Large intestine (tissue), 3 donors: ENCODE results near the gene ABCA1. TPM values are rescaled to one million over a fixed set of nuclear protein-coding genes. Genes with fewer than 3 reads are reported as not detected.
"Not testable (repeated sequence)": the region's sequence is repeated elsewhere in the genome, so short reads cannot be mapped to it uniquely, and the experiment has no call there.

Experiments used
- DNase-seq, 2 donors: peaks; one replicate each; pipeline versions ENCODE4 v3.0.0 to v3.0.0-alpha.2; 2013
- H3K27ac ChIP-seq: one replicate; pipeline ENCODE4 v1.5.1; 2013; ENCODE audit warnings: low read length
- H3K27me3 ChIP-seq: 2 replicates; pipeline ENCODE4 v1.6.1; 2013; ENCODE audit warnings: low read length; ENCODE audit not compliant: control insufficient read depth, insufficient read depth
- H3K36me3 ChIP-seq: 2 replicates; pipeline ENCODE4 v1.6.1; 2013; ENCODE audit warnings: low read length; ENCODE audit not compliant: control insufficient read depth, insufficient read depth
- H3K4me1 ChIP-seq: one replicate; pipeline ENCODE4 v1.6.1; 2013; ENCODE audit warnings: low read length; ENCODE audit not compliant: control insufficient read depth, insufficient read depth
- H3K4me3 ChIP-seq: one replicate; pipeline ENCODE4 v1.5.1; 2013; ENCODE audit warnings: low read length
- H3K9me3 ChIP-seq: one replicate; pipeline ENCODE4 v1.6.1; 2013; ENCODE audit warnings: mild to moderate bottlenecking, low read depth, low read length, moderate library complexity; ENCODE audit not compliant: control insufficient read depth
- WGBS: methylation state at CpG from one replicate; pipeline ENCODE4 v1.1.5; 2013; ENCODE audit warnings: low lambda C conversion rate; ENCODE audit not compliant: insufficient coverage; 5-methylcytosine and 5-hydroxymethylcytosine counted together
- polyA plus RNA-seq: library from polyadenylated mRNA; unstranded; fragments of 120-200 nt; gene quantifications from one replicate; pipeline ENCODE4 v1.2.1, GENCODE V29; 2013

Gene ABCA1
- polyA plus RNA-seq, 1 donor, result 8.6 TPM

DNA sequence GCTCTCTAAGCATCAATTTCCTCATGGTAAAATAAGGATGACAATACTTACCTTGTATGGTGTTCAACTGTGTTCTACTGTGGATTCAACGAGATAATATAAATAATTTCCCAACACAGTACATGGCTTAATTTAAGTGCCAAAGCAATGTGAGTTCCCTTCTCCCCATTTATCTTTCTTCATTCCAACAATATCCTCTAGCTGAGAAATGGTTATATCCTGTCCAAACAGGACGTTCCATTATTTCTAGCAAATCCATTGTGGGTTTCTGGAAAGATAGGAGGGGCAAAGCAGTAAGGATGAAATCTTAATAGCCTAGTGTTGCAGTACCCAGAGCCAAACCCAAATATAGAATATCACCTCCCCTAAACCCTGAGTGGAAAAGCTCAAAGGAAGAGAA lies 22.0 kb downstream of the ABCA1 start:
- WGBS, result 83% methylated on average over 2 of the region's 2 CpGs
- Histone ChIP-seq H3K4me1 (peaks cover 5% of the 10 kb centered on the region), H3K4me3 (no peak overlapping the region), H3K9me3 (no peaks in the 10 kb centered on the region), H3K36me3 (peaks cover 4% of the 10 kb centered on the region), H3K27ac (no peak overlapping the region), H3K27me3 (no peaks in the 10 kb centered on the region)
- no peak for DNase-seq

DNA sequence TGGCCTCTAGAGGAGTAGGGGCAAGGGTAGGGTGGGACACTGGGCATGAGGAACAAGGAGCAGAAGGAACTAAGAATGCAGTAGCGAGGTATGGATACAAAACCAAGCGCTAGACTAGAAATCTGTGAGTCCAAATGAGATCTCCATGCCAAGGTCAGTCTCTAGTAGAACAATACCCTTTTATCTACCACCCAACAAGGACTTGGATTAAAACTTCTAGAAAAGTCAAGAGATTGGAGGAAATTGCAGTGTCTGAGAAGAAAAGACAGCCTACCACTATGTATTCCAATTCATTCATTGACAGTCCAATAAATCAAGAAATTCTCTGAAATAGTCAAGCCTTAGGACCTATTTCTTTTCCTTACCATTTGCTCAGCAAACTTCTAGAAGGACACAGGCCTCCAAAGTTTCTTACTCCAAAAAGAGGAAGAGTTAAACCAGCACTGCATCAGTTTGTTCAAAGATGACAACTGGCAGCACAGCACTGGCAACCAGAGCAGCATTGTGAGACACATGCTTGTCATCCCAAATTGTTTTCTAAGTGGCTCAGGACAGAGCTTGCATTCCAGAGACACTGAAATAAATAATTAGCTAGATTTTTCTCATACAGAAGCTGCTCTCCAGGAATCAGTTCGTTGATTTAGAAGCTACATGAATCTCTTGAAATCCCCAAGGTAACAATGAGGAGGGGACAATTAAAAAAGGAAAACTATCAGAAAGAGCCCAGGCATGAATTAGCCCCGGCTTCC lies 22.6 kb downstream of the ABCA1 start:
- Histone ChIP-seq H3K4me3 (no peak overlapping the region), H3K27ac (no peak overlapping the region), H3K4me1 (peaks cover 8% of the 10 kb centered on the region), H3K9me3 (no peaks in the 10 kb centered on the region), H3K36me3 (peaks cover 4% of the 10 kb centered on the region), H3K27me3 (no peaks in the 10 kb centered on the region)
- no peak for DNase-seq
- 100% methylated on average over 1 of the region's 4 CpGs for WGBS

DNA sequence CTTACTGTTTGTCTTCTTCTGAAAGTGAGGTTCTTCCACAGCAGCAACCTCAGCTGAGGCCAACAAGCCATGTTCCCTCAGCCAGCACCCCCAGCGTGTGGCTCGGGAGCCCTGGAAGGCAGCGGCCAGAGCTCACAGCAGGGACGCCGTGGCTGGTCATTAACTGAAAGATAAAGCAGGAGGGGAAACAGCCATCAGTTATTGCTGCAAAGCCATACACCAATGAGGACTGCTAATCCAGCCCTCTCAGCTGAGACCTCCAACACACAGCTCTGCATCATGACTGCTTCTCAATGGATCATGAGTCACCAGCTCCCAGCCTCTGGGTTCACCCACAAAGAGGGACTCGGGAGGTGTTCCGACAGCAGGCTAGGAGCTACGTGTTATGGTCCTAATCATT lies 24.3 kb downstream of the ABCA1 start:
- H3K4me1 ChIP-seq, result peaks cover 20% of the 10 kb centered on the region
- peaks cover 4% of the 10 kb centered on the region for H3K36me3 ChIP-seq
- no CpG with 5 or more reads among the region's 8 CpGs for WGBS
- peak; percentile 29 to 62 for DNase-seq
- no peaks in the 10 kb centered on the region for H3K9me3 ChIP-seq
- no peak overlapping the region for H3K4me3 ChIP-seq
- no peaks in the 10 kb centered on the region for H3K27me3 ChIP-seq
- no peak overlapping the region for H3K27ac ChIP-seq

DNA sequence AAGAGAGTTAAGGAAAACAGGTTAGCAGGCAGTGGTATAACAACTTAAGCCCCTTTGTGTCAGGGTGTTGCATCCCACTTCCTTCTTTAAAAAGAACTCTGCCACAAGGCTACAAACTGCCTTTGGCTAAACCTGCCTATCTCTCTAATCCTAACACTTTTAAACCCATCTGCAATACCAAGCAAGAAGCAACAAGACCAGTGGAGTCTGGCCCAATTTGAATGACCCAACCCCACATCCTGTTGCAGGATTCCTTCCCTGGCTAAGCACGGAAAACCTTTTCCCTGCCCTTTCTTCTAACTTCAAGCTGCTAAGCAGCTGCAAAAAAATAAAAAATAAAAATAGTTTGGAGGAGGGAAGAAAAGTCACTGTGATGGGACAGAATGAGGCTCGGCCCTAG lies 27.1 kb downstream of the ABCA1 start:
- Histone ChIP-seq H3K9me3 (no peaks in the 10 kb centered on the region), H3K36me3 (peaks cover 4% of the 10 kb centered on the region), H3K27ac (no peak overlapping the region), H3K4me1 (peaks cover 20% of the 10 kb centered on the region), H3K27me3 (no peaks in the 10 kb centered on the region), H3K4me3 (no peak overlapping the region)
- 60% methylated on average over 1 of the region's 2 CpGs for WGBS
- DNase-seq, result no peak

DNA sequence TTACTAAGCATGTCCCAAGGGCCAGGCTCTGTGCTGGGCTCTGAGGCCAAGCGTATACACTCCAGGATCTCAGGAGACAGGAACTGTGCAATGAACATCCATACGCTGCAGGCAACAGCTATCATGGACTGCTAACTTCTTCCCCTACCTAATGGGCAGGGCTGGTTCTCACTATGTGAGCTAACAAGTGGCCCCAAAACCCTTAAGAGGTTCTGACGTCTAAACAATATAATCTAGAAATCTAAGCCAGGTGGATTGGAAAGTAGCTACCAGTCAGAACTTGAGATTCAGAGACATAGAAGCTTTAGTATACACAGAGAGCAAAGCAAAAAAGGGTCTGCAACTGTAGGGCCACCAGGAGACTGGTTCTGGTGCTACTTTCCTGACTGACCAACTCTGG lies 27.6 kb downstream of the ABCA1 start:
- H3K4me3 ChIP-seq, result no peak overlapping the region
- H3K36me3 ChIP-seq, result peaks cover 4% of the 10 kb centered on the region
- WGBS, result no CpG with 5 or more reads among the region's 3 CpGs
- H3K9me3 ChIP-seq, result no peaks in the 10 kb centered on the region
- peak overlapping the region; percentile 77 for H3K27ac ChIP-seq
- peaks cover 20% of the 10 kb centered on the region for H3K4me1 ChIP-seq
- no peak for DNase-seq
- no peaks in the 10 kb centered on the region for H3K27me3 ChIP-seq

DNA sequence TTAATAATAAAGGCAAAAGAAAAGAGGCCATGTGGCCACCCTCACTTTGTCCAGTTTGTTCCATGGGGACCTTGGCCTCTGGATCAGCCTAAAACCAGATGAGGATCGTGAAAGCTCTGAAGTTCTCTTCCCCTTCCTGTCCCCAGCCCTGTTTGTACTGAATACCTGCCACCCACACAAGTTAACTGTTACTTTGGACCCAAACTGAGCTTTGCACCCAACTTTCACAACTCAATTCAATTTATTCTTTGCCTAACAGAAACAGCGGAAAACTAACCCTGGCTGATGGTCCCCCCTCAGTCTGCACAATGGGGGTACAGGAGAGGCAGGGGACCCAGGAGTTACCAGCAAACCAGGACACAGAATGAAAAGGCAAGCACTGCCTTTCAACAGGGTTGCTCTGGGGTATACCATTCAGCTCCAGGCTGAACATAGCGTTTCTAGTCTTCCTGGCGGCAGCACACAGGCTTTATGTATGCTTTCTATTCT lies 28.2 kb downstream of the ABCA1 start:
- no peaks in the 10 kb centered on the region for H3K27me3 ChIP-seq
- H3K27ac ChIP-seq, result peak overlapping the region; percentile 77
- H3K4me1 ChIP-seq, result peaks cover 20% of the 10 kb centered on the region
- DNase-seq, result peak; percentile 70 to 91
- H3K9me3 ChIP-seq, result no peaks in the 10 kb centered on the region
- H3K4me3 ChIP-seq, result no peak overlapping the region
- no CpG with 5 or more reads among the region's 4 CpGs for WGBS
- peaks cover 4% of the 10 kb centered on the region for H3K36me3 ChIP-seq

DNA sequence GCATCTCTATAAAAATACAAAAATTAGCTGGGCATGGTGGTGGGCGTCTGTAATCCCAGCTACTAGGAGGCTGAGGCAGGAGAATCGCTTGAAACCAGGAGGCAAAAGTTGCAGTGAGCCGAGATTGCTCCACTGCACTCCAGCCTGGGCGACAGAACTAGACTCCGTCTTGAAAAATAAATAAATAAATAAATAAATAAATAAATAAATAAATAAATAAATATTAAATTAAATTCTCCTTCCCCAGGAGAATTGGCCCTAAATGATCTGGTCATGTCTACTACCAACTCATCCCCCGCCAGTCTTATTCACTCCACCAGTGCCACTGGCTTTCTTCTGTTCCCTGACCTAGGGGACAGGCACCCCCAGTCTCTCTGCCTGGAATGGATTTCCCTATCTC lies 29.6 kb downstream of the ABCA1 start:
- H3K36me3 ChIP-seq, H3K27me3 ChIP-seq, H3K27ac ChIP-seq, H3K9me3 ChIP-seq, H3K4me3 ChIP-seq: not testable (repeated sequence)
- H3K4me1 ChIP-seq, result peaks cover 18% of the 10 kb centered on the region
- 100% methylated on average over 3 of the region's 6 CpGs for WGBS
- peak in 1 of 2 donors; percentile 30 for DNase-seq

DNA sequence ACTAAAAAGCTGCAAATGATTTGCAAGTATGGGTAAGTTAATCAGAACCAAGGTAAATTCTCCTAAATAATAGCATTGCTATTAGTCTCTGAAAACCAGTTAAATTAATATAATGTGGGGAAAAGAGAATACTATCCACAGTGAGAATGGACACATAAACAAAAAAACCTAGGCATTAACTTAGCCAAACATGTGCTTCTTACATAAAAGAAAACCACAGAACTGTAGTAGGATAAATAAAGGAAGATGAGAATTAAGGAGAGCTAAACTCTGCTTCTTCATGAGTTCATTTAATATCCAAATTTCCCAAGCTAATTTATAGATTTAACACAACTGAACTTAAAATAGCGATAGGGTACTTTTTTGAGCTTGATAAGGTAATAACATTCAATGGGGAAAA lies 31.8 kb downstream of the ABCA1 start:
- H3K9me3 ChIP-seq, result no peaks in the 10 kb centered on the region
- no peak for DNase-seq
- no peak overlapping the region for H3K4me3 ChIP-seq
- H3K36me3 ChIP-seq, result no peaks in the 10 kb centered on the region
- peaks cover 15% of the 10 kb centered on the region for H3K4me1 ChIP-seq
- H3K27ac ChIP-seq, result no peak overlapping the region
- WGBS, result 100% methylated on average over 1 of the region's 1 CpG
- H3K27me3 ChIP-seq, result no peaks in the 10 kb centered on the region

DNA sequence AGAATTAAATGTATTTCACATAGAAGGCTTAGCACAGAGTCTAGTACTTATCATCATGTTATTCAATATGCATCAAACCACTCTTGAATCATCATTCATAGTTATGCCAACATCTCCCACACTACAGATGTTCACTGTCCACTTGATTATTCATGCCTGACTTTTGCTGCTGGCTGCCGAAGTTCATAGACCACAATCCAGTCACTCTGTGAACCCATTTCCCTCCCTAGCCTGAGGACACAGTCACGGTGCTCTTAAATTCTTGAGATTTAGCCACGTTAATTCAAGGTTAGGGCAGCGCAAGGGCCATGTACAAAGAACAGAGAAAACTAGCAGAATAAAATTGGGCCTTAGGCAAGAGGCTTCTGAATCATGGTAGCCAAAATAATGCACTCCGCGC lies 32.4 kb downstream of the ABCA1 start:
- H3K4me1 ChIP-seq, result peaks cover 14% of the 10 kb centered on the region
- 76% methylated on average over 4 of the region's 6 CpGs for WGBS

DNA sequence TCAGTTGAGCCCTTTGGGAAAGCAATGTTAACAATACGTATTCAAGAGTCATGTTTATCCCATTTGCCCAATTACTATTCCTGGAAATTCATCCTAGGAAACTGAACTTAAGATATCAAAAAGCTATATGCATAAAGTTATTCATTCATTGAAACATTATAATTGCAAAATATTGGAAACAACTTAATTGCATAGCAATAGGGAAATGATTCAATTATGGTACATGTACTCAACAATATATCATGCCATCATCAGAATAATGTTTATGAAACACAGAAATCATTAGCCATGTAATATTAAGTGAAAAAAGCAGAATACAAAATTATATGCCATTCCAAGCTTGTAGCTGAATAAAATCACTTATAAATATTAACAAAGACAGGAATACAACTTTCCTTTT lies 35.3 kb downstream of the ABCA1 start:
- no CpG with 5 or more reads among the region's 1 CpG for WGBS
- Histone ChIP-seq H3K4me3 (no peak overlapping the region), H3K36me3 (peaks cover 4% of the 10 kb centered on the region), H3K27ac (no peak overlapping the region), H3K4me1 (peaks cover 12% of the 10 kb centered on the region), H3K27me3 (no peaks in the 10 kb centered on the region), H3K9me3 (no peaks in the 10 kb centered on the region)
- DNase-seq, result no peak

More for the DNA sequence above, 32.4 kb downstream of the ABCA1 start:
- no peaks in the 10 kb centered on the region for H3K27me3 ChIP-seq
- no peak for DNase-seq
- no peaks in the 10 kb centered on the region for H3K9me3 ChIP-seq
- no peak overlapping the region for H3K27ac ChIP-seq
- no peak overlapping the region for H3K4me3 ChIP-seq
- H3K36me3 ChIP-seq, result no peaks in the 10 kb centered on the region

DNA sequence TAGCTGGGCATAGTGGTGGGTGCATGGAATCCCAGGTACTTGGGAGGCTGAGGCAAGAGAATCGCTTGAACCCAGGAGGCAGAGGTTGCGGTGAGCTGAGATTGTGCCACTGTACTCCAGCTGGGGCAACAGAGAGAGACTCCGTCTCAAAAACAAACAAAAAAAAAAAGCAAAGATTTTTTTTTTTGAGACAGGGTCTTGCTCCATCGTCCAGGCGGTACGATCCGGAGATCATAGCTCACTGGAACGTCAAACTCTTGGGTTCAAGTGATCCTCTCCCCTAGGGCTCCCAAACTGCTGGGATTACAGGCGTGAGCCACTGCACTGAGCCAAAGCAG lies 37.6 kb downstream of the ABCA1 start:
- no peak for DNase-seq
- H3K27me3 ChIP-seq, result no peaks in the 10 kb centered on the region
- H3K36me3 ChIP-seq, result peaks cover 9% of the 10 kb centered on the region
- no CpG with 5 or more reads among the region's 9 CpGs for WGBS
- H3K4me1 ChIP-seq, result peaks cover 26% of the 10 kb centered on the region
- no peaks in the 10 kb centered on the region for H3K9me3 ChIP-seq
- H3K4me3 ChIP-seq, result no peak overlapping the region
- no peak overlapping the region for H3K27ac ChIP-seq
